ENCODE data around the gene KIF1B. TPM values are rescaled to one million over a fixed set of nuclear protein-coding genes. Genes with fewer than 3 reads are reported as not detected.

Gene KIF1B
- total RNA-seq, 4 donors from 2014 or later, result 46.0 to 88.0 (median 51.2) TPM

GRCh38 chr1:10186331-10187025 is 23.9 kb upstream of the KIF1B start:
- H3K36me3 ChIP-seq, result no peaks in the 10 kb centered on the region
- no peak for DNase-seq (ENCODE audit: low spot score in 2 of 2)
- WGBS, result 74% methylated on average over 12 of the region's 12 CpGs
- H3K4me3 ChIP-seq, result no peak overlapping the region
- H3K4me1 ChIP-seq, result no peaks in the 10 kb centered on the region
- no peak overlapping the region for H3K27ac ChIP-seq
- no peak for TF ChIP-seq EP300 (IDR thresholded peaks at IDR 0.05)
- no peak for TF ChIP-seq POLR2AphosphoS5 (IDR thresholded peaks at IDR 0.05)
- TF ChIP-seq CTCF (IDR thresholded peaks at IDR 0.05), result no peak
- no peaks in the 10 kb centered on the region for H3K27me3 ChIP-seq
- H3K9me3 ChIP-seq, result no peaks in the 10 kb centered on the region

GRCh38 chr1:10187026-10187334 is 23.4 kb upstream of the KIF1B start:
- H3K4me3 ChIP-seq, result no peak overlapping the region
- DNase-seq (ENCODE audit: low spot score in 2 of 2), result no peak
- WGBS, result 70% methylated on average over 4 of the region's 4 CpGs

GRCh38 chr1:10188133-10188650 is 22.2 kb upstream of the KIF1B start:
- WGBS, result 97% methylated on average over 2 of the region's 2 CpGs
- Histone ChIP-seq H3K36me3 (no peaks in the 10 kb centered on the region), H3K9me3 (no peaks in the 10 kb centered on the region), H3K4me3 (no peak overlapping the region), H3K27me3 (no peaks in the 10 kb centered on the region), H3K27ac (no peak overlapping the region), H3K4me1 (no peaks in the 10 kb centered on the region)
- no peak for DNase-seq (ENCODE audit: low spot score in 2 of 2)
- TF ChIP-seq CTCF (IDR thresholded peaks at IDR 0.05), result no peak
- TF ChIP-seq EP300 (IDR thresholded peaks at IDR 0.05), result no peak
- no peak for TF ChIP-seq POLR2AphosphoS5 (IDR thresholded peaks at IDR 0.05)

More at GRCh38 chr1:10187026-10187334, 23.4 kb upstream of the KIF1B start:
- TF ChIP-seq CTCF (IDR thresholded peaks at IDR 0.05) (no peak), POLR2AphosphoS5 (IDR thresholded peaks at IDR 0.05) (no peak), POLR2A (IDR thresholded peaks at IDR 0.05) (no peak), EP300 (IDR thresholded peaks at IDR 0.05) (no peak)
- H3K27me3 ChIP-seq, result no peaks in the 10 kb centered on the region
- no peaks in the 10 kb centered on the region for H3K4me1 ChIP-seq
- H3K9me3 ChIP-seq, result no peaks in the 10 kb centered on the region
- H3K36me3 ChIP-seq, result no peaks in the 10 kb centered on the region
- no peak overlapping the region for H3K27ac ChIP-seq

- Histone ChIP-seq H3K27me3 (no peaks in the 10 kb centered on the region), H3K4me3 (no peak overlapping the region), H3K4me1 (no peaks in the 10 kb centered on the region), H3K36me3 (no peaks in the 10 kb centered on the region), H3K27ac (no peak overlapping the region), H3K9me3 (no peaks in the 10 kb centered on the region)
- 47% methylated on average over 4 of the region's 4 CpGs for WGBS
- TF ChIP-seq POLR2AphosphoS5 (IDR thresholded peaks at IDR 0.05) (no peak), CTCF (IDR thresholded peaks at IDR 0.05) (no peak), EP300 (IDR thresholded peaks at IDR 0.05) (no peak), POLR2A (IDR thresholded peaks at IDR 0.05) (no peak)
- no peak for DNase-seq (ENCODE audit: low spot score in 2 of 2)
These were observed 20.7 kb upstream of the KIF1B start for GRCh38 chr1:10189659-10190058.

- TF ChIP-seq CTCF (IDR thresholded peaks at IDR 0.05) (no peak), EP300 (IDR thresholded peaks at IDR 0.05) (no peak), POLR2AphosphoS5 (IDR thresholded peaks at IDR 0.05) (no peak), POLR2A (IDR thresholded peaks at IDR 0.05) (no peak)
- WGBS, result 89% methylated on average over 5 of the region's 5 CpGs
- H3K9me3 ChIP-seq, result no peaks in the 10 kb centered on the region
- no peaks in the 10 kb centered on the region for H3K27me3 ChIP-seq
- no peak overlapping the region for H3K4me3 ChIP-seq
- no peak overlapping the region for H3K27ac ChIP-seq
- no peaks in the 10 kb centered on the region for H3K4me1 ChIP-seq
- no peaks in the 10 kb centered on the region for H3K36me3 ChIP-seq
- DNase-seq (ENCODE audit: low spot score in 2 of 2), result peak in 1 of 2 donors; percentile 23
These were observed 18.1 kb upstream of the KIF1B start for GRCh38 chr1:10192263-10192662.
